GM12891 (cell line): ENCODE results near the gene ZCCHC8.

Experiments
- PAX5 ChIP-seq: IDR thresholded peaks from 2 replicates; pipeline ENCODE4 v1.6.1; 2011; ENCODE audit warnings: low read length, moderate library complexity, mild to moderate bottlenecking; ENCODE audit not compliant: insufficient read depth, severe bottlenecking
- POLR2A ChIP-seq: IDR thresholded peaks from 2 replicates; pipeline ENCODE4 v1.6.1; 2011; ENCODE audit warnings: low read depth, low read length, control low read depth
- POLR2AphosphoS5 ChIP-seq: IDR thresholded peaks from 2 replicates; pipeline ENCODE4 v1.6.1; 2011; ENCODE audit warnings: low read depth, low read length, control low read depth
- POU2F2 ChIP-seq: IDR thresholded peaks from 2 replicates; pipeline ENCODE4 v1.6.1; 2011; ENCODE audit warnings: low read depth, mild to moderate bottlenecking, control low read depth, low read length, moderate library complexity
- TAF1 ChIP-seq: IDR thresholded peaks from 2 replicates; pipeline ENCODE4 v1.6.1; 2011; ENCODE audit warnings: low read depth, low read length, control low read depth

GRCh38 chr12:122473543-122474323 lies 27.0 kb downstream of the ZCCHC8 start:
- peak; percentile 25; the same call in 1 of the 2 replicates for TF ChIP-seq POLR2A
- TF ChIP-seq TAF1, result no peak
- TF ChIP-seq POU2F2, result 0 out of 2 replicates have a peak, but pooled peaks have one; percentile 35
- TF ChIP-seq POLR2AphosphoS5, result 0 out of 2 replicates have a peak, but pooled peaks have one; percentile 27
- no peak for TF ChIP-seq PAX5
